ENCODE measurements around the gene ZFP82.

ZFP82 gene

GRCh38 chr19:36418287-36419001 is at the start of gene ZFP82:
Gene ZFP82 (minus strand): TSS chr19:36418644. CDS start chr19:36409789, 8,855 bp downstream.
- FAIRE-seq = no peak

- no peak for FAIRE-seq
These were observed 41.6 kb upstream of the ZFP82 start for GRCh38 chr19:36460046-36460445.

DNA sequence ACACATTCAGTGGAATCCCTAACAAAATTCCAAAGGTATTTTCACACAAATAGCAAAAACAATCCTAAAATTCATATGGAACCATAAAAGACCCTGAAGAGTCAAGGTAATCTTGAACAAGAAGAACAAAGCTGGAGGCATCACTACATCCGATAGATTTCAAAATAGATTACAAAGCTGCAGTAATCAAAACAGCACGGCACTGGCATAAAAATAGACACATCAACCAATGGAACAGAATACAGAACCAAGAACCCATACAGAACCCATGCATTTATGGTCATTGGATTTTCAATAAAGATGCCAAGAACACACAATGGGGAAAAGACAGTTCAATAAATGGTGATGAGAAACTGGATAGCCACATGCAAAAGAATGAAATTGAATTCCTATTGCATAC is 38.4 kb upstream of the ZFP82 start:
- no peak for FAIRE-seq

DNA sequence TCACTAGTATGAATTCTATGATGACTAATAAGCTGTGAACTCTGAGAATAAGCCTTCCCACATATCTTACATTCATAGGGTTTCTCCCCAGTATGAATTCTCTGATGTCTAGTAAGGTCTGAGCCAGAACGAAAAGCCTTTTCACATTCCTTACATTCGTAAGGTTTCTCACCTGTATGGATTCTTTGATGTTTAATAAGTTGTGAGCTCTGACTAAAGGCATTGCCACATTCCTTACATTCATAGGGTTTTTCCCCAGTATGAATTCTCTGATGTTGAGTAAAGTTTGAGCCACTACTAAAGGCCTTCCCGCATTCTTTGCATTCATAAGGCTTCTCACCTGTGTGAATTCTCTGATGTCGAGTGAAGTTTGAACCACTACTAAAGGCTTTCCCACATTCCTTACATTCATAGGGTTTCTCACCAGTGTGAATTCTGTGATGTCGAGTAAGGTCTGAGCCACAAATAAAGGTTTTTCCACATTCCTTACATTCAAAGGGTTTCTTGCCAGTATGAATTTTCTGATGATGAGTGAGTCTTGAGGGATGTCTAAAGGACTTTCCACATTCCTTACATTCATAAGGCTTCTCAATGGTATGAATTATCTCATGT is 30.7 kb upstream of the ZFP82 start:
- no peak for FAIRE-seq

DNA sequence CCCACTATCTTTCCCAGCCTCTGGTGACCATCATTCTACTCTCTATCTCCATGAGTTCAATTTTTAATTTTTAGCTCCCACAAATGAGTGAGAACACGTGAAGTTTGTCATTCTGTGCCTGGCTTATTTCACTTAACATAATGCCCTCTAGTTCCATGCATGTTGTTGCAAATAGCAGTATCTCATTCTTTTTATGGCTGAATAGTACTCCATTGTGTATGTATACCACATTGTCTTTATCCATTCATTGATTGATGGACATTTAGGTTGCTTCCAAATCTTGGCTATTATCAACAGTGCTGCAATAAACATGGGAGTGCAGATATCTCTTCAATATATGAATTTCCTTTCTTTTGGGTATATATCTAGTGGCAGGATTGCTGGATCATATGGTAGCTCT is 22.9 kb upstream of the ZFP82 start:
- FAIRE-seq = no peak

GRCh38 chr19:36436531-36436930 is 18.1 kb upstream of the ZFP82 start:
- FAIRE-seq = no peak

- FAIRE-seq = no peak
These were observed 5.5 kb upstream of the ZFP82 start for GRCh38 chr19:36423925-36424324.

DNA sequence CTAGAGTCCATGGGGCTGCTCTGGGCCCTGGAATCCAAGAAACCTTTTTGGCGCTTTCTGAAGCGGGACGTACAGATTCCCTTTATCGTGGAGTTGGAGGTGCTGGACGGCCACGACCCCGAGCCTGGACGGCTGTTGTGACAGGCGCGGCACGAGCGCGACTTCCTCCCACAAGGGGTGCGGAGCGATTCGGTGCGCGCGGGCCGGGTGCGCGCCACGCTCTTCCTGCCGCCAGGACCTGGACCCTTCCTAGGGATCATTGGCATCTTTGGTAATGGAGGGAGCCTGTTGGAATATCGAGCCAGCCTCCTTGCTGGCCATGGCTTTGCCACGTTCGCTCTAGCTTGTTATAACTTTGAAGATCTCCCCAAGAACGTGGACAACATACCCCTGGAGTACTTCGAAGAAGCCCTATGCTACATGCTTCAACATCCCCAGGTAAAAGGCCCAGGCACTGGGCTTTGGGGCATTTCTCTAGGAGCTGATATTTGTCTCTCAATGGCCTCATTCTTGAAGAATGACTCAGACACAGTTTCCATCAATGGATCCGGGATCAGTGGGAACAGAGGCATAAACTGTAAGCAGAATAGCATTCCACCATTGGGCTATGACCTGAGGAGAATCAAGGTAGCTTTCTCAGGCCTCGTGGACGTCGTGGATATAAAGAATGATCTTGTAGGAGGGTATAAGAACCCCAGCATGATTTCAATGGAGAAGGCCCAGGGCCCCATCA is 3.5 kb upstream of the ZFP82 start:
- FAIRE-seq = no peak

DNA sequence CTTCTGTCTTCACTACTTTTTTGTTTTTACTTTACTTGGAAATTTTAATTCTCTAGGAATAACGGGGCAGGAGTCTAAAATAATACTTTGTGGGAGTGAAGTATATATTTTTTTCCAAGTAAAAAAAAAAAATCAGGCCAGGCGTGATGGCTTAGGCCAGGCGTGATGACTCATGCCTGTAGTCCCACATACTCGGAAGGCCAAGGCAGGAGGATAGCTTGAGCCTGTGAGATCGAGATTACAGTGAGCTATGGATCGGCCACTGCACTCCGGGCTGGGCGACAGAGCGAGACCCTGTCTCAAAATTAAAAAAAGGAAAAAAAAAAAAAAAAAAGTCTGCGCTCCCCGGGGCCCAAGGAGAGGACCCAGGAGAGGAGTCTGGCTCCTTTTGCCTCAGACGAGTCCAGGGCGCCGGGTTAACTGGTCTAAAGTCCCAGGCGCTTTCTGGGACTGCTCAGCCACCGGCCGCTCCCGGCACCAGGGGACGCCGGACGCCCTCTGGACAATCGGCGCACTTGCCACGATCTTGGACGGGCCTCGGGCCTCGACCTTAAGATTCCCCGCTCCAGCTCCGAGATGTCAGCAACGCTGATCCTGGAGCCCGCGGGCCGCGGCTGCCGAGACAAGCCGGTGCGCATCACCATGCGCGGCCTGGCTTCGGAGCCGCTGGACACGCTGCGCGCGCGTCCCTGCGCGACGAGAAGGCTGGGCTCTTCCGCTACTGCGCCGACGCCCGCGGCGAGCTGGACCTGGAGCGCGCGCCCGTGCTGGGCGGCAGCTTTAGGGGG is 2.7 kb upstream of the ZFP82 start:
- FAIRE-seq = no peak

- no peak for FAIRE-seq
These were observed 625 bp downstream of the ZFP82 start for GRCh38 chr19:36417752-36418286.

- no peak for FAIRE-seq
These were observed 8.6 kb downstream of the ZFP82 start for GRCh38 chr19:36409841-36410240.

- FAIRE-seq = no peak
These were observed 10.3 kb downstream of the ZFP82 start for GRCh38 chr19:36408101-36408500.

DNA sequence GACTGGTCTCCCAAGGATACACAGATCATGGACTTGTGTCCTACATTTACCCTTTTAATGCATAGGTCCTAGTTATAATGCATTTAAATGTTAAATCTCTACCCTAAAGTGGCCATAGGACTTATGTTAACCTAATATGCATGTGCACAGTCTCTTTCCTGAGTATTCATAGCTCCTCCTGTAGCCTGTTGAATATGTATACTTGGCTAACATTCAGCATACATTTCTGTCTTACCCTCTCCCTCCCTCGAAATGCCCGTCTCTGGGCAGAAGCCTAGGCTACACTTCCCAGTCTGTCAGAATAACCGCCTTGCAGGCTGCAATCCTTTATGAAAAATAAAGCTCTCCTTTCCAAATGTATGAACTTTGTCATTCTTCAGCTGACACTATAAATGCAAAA is 13.9 kb downstream of the ZFP82 start:
- FAIRE-seq = no peak

- no peak for FAIRE-seq
These were observed 17.0 kb downstream of the ZFP82 start for GRCh38 chr19:36401475-36401874.

- FAIRE-seq = no peak
These were observed 19.9 kb downstream of the ZFP82 start for GRCh38 chr19:36398571-36398970.

DNA sequence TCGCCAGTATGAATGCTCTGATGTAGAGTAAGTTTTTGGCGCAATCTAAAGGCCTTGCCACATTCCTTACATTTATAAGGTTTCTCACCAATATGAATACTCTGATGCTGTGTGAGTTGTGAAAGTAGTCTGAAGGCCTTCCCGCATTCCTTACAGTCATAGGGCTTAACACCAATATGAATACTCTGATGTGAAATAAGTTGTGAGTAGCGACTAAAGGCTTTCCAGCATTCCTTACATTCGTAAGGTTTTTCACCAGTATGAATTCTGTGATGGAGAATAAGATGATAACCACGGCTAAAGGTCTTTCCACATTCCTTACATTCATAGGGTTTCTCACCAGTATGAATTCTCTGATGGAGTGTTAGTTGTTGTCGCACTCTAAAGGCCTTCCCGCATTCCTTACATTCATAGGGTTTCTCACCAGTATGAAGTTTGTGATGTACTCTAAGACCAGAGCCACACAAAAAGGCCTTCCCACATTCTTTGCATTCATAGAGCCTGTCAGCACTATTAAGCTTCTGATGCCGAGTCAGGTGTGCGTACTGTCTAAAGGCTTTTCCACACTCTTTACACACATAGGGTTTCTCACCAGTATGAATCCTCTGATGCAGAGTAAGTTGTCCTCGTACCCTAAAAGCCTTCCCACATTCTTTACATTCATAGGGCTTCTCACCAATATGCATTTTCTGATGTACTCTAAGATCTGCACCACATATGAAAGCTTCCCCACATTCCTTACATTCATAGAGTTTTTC is 25.3 kb downstream of the ZFP82 start:
- no peak for FAIRE-seq

GRCh38 chr19:36379510-36379819 is 39.0 kb downstream of the ZFP82 start:
- no peak for FAIRE-seq

GRCh38 chr19:36378625-36379509 is 39.6 kb downstream of the ZFP82 start, which contains the start of gene ZFP14:
Gene ZFP14 (minus strand): TSS chr19:36379201. CDS start chr19:36367892, 11,309 bp downstream.
- peak; percentile 36 for FAIRE-seq

GRCh38 chr19:36377541-36378178 is 40.8 kb downstream of the ZFP82 start:
- FAIRE-seq = no peak

GRCh38 chr19:36373638-36374156 is 44.7 kb downstream of the ZFP82 start:
- FAIRE-seq = no peak
